ENCODE data around the gene BTBD16.

DNA sequence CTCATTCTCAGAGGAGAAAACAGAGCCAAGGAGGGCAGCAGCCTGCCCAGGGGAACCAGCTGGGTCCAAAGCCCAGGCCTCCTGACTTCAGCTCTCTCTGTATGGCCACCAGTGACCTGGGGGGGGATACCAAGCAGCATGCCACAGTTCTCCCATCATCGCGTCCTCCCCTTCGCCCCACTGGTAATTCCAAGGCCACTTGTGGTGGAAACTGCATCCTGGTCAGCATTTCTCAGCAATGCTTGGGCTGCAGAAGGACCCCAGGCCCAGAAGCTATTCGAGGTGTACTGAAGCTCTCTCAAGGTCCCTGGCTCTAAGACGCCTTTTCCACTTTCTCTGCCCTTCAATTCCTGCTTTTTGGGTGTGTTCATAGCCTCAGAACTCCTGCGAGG is 27.1 kb downstream of the BTBD16 start:
- TF ChIP-seq RAD21 (IDR thresholded peaks at IDR 0.05): no peak
- TF ChIP-seq, protein P1, sequence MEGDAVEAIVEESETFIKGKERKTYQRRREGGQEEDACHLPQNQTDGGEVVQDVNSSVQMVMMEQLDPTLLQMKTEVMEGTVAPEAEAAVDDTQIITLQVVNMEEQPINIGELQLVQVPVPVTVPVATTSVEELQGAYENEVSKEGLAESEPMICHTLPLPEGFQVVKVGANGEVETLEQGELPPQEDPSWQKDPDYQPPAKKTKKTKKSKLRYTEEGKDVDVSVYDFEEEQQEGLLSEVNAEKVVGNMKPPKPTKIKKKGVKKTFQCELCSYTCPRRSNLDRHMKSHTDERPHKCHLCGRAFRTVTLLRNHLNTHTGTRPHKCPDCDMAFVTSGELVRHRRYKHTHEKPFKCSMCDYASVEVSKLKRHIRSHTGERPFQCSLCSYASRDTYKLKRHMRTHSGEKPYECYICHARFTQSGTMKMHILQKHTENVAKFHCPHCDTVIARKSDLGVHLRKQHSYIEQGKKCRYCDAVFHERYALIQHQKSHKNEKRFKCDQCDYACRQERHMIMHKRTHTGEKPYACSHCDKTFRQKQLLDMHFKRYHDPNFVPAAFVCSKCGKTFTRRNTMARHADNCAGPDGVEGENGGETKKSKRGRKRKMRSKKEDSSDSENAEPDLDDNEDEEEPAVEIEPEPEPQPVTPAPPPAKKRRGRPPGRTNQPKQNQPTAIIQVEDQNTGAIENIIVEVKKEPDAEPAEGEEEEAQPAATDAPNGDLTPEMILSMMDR (IDR thresholded peaks at IDR 0.05; ENCODE audit: low read depth, low read length, missing input control): no peak
- no peak for TF ChIP-seq TAF1 (conservative IDR thresholded peaks at IDR 0.05)
- TF ChIP-seq, protein P2, sequence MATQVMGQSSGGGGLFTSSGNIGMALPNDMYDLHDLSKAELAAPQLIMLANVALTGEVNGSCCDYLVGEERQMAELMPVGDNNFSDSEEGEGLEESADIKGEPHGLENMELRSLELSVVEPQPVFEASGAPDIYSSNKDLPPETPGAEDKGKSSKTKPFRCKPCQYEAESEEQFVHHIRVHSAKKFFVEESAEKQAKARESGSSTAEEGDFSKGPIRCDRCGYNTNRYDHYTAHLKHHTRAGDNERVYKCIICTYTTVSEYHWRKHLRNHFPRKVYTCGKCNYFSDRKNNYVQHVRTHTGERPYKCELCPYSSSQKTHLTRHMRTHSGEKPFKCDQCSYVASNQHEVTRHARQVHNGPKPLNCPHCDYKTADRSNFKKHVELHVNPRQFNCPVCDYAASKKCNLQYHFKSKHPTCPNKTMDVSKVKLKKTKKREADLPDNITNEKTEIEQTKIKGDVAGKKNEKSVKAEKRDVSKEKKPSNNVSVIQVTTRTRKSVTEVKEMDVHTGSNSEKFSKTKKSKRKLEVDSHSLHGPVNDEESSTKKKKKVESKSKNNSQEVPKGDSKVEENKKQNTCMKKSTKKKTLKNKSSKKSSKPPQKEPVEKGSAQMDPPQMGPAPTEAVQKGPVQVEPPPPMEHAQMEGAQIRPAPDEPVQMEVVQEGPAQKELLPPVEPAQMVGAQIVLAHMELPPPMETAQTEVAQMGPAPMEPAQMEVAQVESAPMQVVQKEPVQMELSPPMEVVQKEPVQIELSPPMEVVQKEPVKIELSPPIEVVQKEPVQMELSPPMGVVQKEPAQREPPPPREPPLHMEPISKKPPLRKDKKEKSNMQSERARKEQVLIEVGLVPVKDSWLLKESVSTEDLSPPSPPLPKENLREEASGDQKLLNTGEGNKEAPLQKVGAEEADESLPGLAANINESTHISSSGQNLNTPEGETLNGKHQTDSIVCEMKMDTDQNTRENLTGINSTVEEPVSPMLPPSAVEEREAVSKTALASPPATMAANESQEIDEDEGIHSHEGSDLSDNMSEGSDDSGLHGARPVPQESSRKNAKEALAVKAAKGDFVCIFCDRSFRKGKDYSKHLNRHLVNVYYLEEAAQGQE (IDR thresholded peaks at IDR 0.05): no peak
- TF ChIP-seq YY1 (IDR thresholded peaks at IDR 0.05): no peak
- TF ChIP-seq JUND (IDR thresholded peaks at IDR 0.05): no peak
- TF ChIP-seq, protein P3, sequence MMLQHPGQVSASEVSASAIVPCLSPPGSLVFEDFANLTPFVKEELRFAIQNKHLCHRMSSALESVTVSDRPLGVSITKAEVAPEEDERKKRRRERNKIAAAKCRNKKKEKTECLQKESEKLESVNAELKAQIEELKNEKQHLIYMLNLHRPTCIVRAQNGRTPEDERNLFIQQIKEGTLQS (IDR thresholded peaks at IDR 0.05): no peak
- TF ChIP-seq, protein P4, sequence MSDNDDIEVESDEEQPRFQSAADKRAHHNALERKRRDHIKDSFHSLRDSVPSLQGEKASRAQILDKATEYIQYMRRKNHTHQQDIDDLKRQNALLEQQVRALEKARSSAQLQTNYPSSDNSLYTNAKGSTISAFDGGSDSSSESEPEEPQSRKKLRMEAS (IDR thresholded peaks at IDR 0.05): no peak
- TF ChIP-seq EGR1 (IDR thresholded peaks at IDR 0.05; ENCODE audit: low read depth in 2 of 2): no peak
- TF ChIP-seq SP1 (IDR thresholded peaks at IDR 0.05): no peak
